GM12872 (cell line): ENCODE measurements around the gene APOBEC3C.

ENCODE experiments used
- CTCF ChIP-seq: IDR thresholded peaks from 3 replicates; pipeline ENCODE4 v1.5.1; 2011; ENCODE audit warnings: low read depth, mild to moderate bottlenecking, low read length, moderate library complexity; ENCODE audit not compliant: insufficient read depth

The APOBEC3C gene

GRCh38 chr22:39012533-39013511, 1.2 kb upstream of the APOBEC3C start:
- TF ChIP-seq CTCF, result no peak

GRCh38 chr22:39016592-39016991, 2.5 kb downstream of the APOBEC3C start:
- no peak for TF ChIP-seq CTCF

GRCh38 chr22:39017596-39018365, 3.7 kb downstream of the APOBEC3C start:
- no peak for TF ChIP-seq CTCF

GRCh38 chr22:39021552-39022250, 7.6 kb downstream of the APOBEC3C start:
- no peak for TF ChIP-seq CTCF

- TF ChIP-seq CTCF, result no peak
Measured at GRCh38 chr22:39024519-39025308, 10.7 kb downstream of the APOBEC3C start.

- no peak for TF ChIP-seq CTCF
Measured at GRCh38 chr22:39026509-39027150, 12.6 kb downstream of the APOBEC3C start.
